Measurements from ENCODE around the gene ARHGEF28. TPM values are rescaled to one million over a fixed set of nuclear protein-coding genes. Genes with fewer than 3 reads are reported as not detected.

Gene ARHGEF28
- total and polyA plus RNA-seq, 2 donors (not counting 1 experiment from before 2014, with no cell fraction given): not detected

DNA sequence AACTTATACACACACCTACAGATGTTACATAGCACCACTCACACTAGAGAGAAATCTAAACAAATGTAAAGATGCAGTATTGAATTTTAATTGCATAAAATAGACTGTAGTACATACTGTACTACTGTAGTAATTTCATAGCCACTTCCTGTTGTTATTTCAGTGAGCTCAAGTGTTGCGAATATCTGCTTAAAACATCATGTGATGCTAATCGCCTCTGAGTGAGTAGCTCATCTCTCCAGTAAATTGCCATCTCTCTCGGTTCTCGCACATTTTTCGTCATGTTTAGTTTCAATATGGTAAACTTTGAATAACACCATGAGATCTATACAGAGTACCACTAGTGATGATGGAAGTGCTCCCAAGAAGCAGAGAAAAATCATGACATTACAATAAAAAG, 22.0 kb upstream of the ARHGEF28 start:
- Mint-ChIP-seq H3K27ac (no peak overlapping the region), H3K4me3 (no peak overlapping the region), H3K4me1 (no peaks in the 10 kb centered on the region), H3K9me3 (ENCODE audit: insufficient read depth) (no peaks in the 10 kb centered on the region), H3K27me3 (peaks cover 11% of the 10 kb centered on the region)
- H2AFZ ChIP-seq (ENCODE audit: insufficient read depth, low read depth, low read length, poor library complexity, severe bottlenecking): no peak overlapping the region
- no peak overlapping the region for H3K27ac ChIP-seq (ENCODE audit: low read length in 2 of 2)
- H3K36me3 ChIP-seq (replicated peaks in 1 of 2; ENCODE audit: control extremely low read depth in 1 of 2, control insufficient read depth in 1 of 2, extremely low read depth in 1 of 2, insufficient read depth in 2 of 2, low read length in 1 of 2): no peaks in the 10 kb centered on the region
- CTCF ChIA-PET: no interaction called here
- POLR2A ChIA-PET: no interaction called here
- H3K4me3 ChIP-seq (ENCODE audit: control extremely low read depth in 1 of 5, extremely low read depth in 1 of 5, insufficient read depth in 1 of 5, low read depth in 2 of 5, low read length in 4 of 5): no peak overlapping the region
- no peaks in the 10 kb centered on the region for H3K79me2 ChIP-seq (ENCODE audit: control insufficient read depth, insufficient read depth, low read length)
- TF ChIP-seq, protein P1, sequence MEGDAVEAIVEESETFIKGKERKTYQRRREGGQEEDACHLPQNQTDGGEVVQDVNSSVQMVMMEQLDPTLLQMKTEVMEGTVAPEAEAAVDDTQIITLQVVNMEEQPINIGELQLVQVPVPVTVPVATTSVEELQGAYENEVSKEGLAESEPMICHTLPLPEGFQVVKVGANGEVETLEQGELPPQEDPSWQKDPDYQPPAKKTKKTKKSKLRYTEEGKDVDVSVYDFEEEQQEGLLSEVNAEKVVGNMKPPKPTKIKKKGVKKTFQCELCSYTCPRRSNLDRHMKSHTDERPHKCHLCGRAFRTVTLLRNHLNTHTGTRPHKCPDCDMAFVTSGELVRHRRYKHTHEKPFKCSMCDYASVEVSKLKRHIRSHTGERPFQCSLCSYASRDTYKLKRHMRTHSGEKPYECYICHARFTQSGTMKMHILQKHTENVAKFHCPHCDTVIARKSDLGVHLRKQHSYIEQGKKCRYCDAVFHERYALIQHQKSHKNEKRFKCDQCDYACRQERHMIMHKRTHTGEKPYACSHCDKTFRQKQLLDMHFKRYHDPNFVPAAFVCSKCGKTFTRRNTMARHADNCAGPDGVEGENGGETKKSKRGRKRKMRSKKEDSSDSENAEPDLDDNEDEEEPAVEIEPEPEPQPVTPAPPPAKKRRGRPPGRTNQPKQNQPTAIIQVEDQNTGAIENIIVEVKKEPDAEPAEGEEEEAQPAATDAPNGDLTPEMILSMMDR (IDR thresholded peaks at IDR 0.05): no peak
- no peak for TF ChIP-seq EZH2 (IDR thresholded peaks at IDR 0.05; ENCODE audit: borderline replicate concordance, insufficient read depth, low read depth, low read length, poor library complexity, severe bottlenecking)
- 61% methylated on average over 2 of the region's 5 CpGs for WGBS (ENCODE audit: insufficient coverage)
- H3K9me3 ChIP-seq (ENCODE audit: control extremely low read depth in 1 of 3, control insufficient read depth in 2 of 3, insufficient read depth in 1 of 3, low read length in 2 of 3): peaks cover 0 to 6% (median 5%) of the 10 kb centered on the region in 3 donors
- peaks cover 0 to 3% (median 0%) of the 10 kb centered on the region in 4 experiments for H3K27me3 ChIP-seq (replicated peaks in 1 of 4; ENCODE audit: control extremely low read depth in 1 of 4, control insufficient read depth in 3 of 4, insufficient read depth in 4 of 4, low read length in 3 of 4)
- no peaks in the 10 kb centered on the region for H3K4me1 ChIP-seq (ENCODE audit: control insufficient read depth in 2 of 2, insufficient read depth in 2 of 2, low read length in 2 of 2)
- DNase-seq (no peak), ATAC-seq (ENCODE audit: low read depth) (no peak)
- H4K20me1 ChIP-seq (ENCODE audit: control insufficient read depth, insufficient read depth, low read length, poor library complexity, severe bottlenecking): no peaks in the 10 kb centered on the region
- no peak overlapping the region for H3K9ac ChIP-seq (ENCODE audit: low read length)
- no peak overlapping the region for H3K4me2 ChIP-seq (replicated peaks; ENCODE audit: low read depth, low read length, poor library complexity, severe bottlenecking)
- intact Hi-C loops (cut with micrococcal nuclease): no loop called here

DNA sequence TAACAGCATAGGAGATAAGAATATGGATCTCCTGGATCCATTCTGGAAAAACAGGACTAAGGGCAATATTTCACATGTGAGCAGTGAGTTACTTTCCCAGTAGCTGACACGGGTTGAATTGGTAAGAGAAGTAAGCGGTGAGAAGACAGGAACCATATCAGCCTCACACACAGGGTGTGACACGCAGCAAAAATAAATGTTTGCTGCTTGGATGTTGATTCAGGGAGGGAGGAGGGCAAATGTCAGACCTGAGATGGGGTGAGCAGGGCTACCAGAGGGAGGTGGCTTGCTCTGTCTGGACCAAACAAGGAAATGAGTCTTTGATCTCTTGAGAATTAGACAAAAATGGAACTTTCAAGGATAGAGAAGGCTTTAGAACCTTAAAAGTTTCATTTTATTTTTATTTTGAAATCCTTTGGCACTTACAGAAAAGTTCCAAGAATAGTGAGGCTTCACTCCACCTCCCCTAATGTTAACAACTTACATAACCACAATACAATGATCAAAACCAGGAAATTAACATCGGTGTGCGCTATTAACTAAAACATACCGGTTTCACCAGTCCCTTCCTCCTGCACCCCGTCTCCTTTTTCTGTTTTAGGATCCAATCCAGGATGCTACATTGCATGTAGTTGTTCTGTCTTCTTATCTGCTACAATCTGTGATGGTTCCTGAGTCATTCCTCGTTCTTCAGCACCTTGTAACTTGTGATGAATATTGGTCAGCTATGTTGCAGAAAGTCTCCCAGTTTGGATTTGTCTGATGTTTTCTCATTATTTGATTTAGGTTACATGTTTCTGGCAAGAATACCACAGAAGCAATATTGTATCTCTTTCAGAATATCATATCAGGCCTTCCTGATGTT, 20.5 kb upstream of the ARHGEF28 start:
- H3K36me3 ChIP-seq (replicated peaks in 1 of 2; ENCODE audit: control extremely low read depth in 1 of 2, control insufficient read depth in 1 of 2, extremely low read depth in 1 of 2, insufficient read depth in 2 of 2, low read length in 1 of 2): no peaks in the 10 kb centered on the region
- no peak overlapping the region for H2AFZ ChIP-seq (ENCODE audit: insufficient read depth, low read depth, low read length, poor library complexity, severe bottlenecking)
- POLR2A ChIA-PET: no interaction called here
- CTCF ChIA-PET: interaction anchor here (1.1 kb wide), 1 partner anchor 14 kb away, joined by 4 read pairs; no protein-coding TSS in a partner anchor
- peaks cover 7% of the 10 kb centered on the region for H3K27me3 Mint-ChIP-seq
- H3K4me2 ChIP-seq (replicated peaks; ENCODE audit: low read depth, low read length, poor library complexity, severe bottlenecking): no peak overlapping the region
- no peaks in the 10 kb centered on the region for H3K4me1 Mint-ChIP-seq
- H3K4me1 ChIP-seq (ENCODE audit: control insufficient read depth in 2 of 2, insufficient read depth in 2 of 2, low read length in 2 of 2): no peaks in the 10 kb centered on the region
- no peak for ATAC-seq (ENCODE audit: low read depth)
- intact Hi-C loops (cut with micrococcal nuclease): no loop called here
- H3K9me3 ChIP-seq (ENCODE audit: control extremely low read depth in 1 of 3, control insufficient read depth in 2 of 3, insufficient read depth in 1 of 3, low read length in 2 of 3): peaks cover 0 to 6% (median 5%) of the 10 kb centered on the region in 3 donors
- H3K4me3 ChIP-seq (ENCODE audit: control extremely low read depth in 1 of 5, extremely low read depth in 1 of 5, insufficient read depth in 1 of 5, low read depth in 2 of 5, low read length in 4 of 5): no peak overlapping the region
- H3K27ac ChIP-seq (ENCODE audit: low read length in 2 of 2): no peak overlapping the region
- H3K27ac Mint-ChIP-seq: no peak overlapping the region
- no peaks in the 10 kb centered on the region for H3K79me2 ChIP-seq (ENCODE audit: control insufficient read depth, insufficient read depth, low read length)
- no peaks in the 10 kb centered on the region for H3K9me3 Mint-ChIP-seq (ENCODE audit: insufficient read depth)
- TF ChIP-seq, protein P1 (IDR thresholded peaks at IDR 0.05): no peak
- TF ChIP-seq EZH2 (IDR thresholded peaks at IDR 0.05; ENCODE audit: borderline replicate concordance, insufficient read depth, low read depth, low read length, poor library complexity, severe bottlenecking): no peak
- no peak for DNase-seq
- H4K20me1 ChIP-seq (ENCODE audit: control insufficient read depth, insufficient read depth, low read length, poor library complexity, severe bottlenecking): no peaks in the 10 kb centered on the region
- H3K27me3 ChIP-seq (replicated peaks in 1 of 4; ENCODE audit: control extremely low read depth in 1 of 4, control insufficient read depth in 3 of 4, insufficient read depth in 4 of 4, low read length in 3 of 4): peaks cover 0 to 3% (median 0%) of the 10 kb centered on the region in 4 experiments
- no peak overlapping the region for H3K4me3 Mint-ChIP-seq
- 94% methylated on average over 2 of the region's 8 CpGs for WGBS (ENCODE audit: insufficient coverage)
- H3K9ac ChIP-seq (ENCODE audit: low read length): no peak overlapping the region

Measured in B cell (primary cell).